Measurements from ENCODE around the gene AZIN2.
A peak's percentile ranks its signal among the peaks of the same experiment; 100 is the strongest.
"Not testable (repeated sequence)": the region's sequence is repeated elsewhere in the genome, so short reads cannot be mapped to it uniquely, and the experiment has no call there.

AZIN2 gene

DNA sequence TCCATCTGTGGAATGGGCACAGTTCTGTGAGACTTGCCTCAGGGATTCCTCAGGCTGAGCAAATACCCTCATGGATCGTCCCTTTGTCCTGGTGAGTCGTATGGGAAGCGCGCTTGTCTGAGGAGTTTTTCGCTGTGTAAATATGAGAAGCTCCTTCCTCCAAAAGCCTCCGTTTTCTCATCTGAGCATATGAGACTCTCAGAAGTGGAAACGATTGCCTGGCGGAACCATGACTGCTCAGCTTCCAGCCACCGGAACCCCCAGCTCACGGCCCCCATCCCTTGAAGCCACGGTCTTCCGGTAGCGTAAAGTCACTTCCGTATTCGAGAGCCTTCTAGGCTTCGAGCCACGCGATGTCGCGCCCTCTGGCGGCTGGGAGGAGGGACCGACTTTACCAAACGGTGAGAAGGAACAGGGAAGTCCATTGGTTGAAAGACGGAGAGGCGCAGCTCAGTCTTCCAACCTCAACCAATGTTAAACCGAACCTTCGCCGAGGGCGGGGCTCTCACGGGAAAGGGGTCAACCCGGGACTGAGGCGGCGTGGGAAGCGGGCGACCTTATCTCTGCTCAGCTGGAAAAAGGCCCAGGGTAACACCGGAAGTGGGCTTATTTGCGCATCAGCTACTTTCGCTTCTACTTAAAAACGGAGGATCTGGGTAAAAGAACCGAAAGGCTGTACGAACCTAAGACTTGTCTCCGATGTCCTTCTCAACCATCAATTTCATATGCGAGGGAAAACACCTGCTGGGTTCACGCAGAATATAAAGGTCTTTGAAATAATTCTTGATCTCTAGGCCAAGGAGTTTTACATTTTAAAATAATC, 46.3 kb downstream of the AZIN2 start:
- peak; percentile 95 for DNase-seq (ENCODE audit: low read depth)

DNA sequence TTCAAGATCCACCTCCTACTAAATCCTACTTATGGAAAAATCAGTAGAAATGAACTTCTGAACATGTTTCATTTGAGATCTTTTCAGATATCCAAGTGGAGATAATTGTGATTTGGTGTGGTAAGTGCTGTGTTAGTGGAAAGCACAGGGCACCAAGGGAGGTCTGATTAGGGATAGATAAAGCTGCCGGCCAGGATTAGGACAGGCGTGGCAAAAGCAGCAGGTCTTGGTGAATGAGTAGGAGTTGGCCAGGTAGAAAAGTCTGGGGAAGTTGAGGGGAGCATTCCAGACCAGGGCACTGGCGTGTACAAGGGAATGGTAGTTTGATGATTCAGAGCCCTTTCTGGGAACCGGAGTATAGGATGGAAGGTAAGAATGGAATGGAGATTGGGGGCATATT, 47.8 kb downstream of the AZIN2 start:
- DNase-seq (ENCODE audit: low read depth): no peak

GRCh38 chr1:33130297-33130696, 49.3 kb downstream of the AZIN2 start:
- DNase-seq (ENCODE audit: low read depth): no peak

- no peak for DNase-seq (ENCODE audit: low read depth)
Measured at GRCh38 chr1:33131191-33131590, 50.2 kb downstream of the AZIN2 start.

- no peak for DNase-seq (ENCODE audit: low read depth)
Measured at GRCh38 chr1:33132549-33132948, 51.6 kb downstream of the AZIN2 start.

GRCh38 chr1:33133478-33134105, 52.6 kb downstream of the AZIN2 start:
- no peak for DNase-seq (ENCODE audit: low read depth)

- not testable (repeated sequence) for DNase-seq (ENCODE audit: low read depth)
Measured at GRCh38 chr1:33136041-33136440, 55.1 kb downstream of the AZIN2 start.

DNA sequence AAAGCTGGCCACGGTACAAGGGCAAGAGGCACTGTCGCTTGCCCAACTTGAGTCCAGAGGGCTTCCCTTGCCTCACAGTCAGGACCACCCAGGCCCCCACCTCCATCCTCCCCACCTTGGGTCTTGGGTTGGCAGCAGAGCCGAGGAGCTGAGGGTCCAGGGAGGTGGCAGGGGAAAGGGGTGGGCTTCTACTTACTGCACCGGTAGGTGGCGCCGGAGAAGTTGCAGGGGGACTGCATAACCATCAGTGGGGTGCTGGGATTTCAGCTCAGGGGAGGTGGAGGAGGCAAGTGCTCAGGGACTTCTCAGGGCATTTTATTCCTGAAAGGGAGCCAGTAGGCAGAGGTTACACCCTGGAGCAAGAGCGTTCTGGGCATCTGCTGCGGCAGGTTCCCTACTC, 56.8 kb downstream of the AZIN2 start:
- DNase-seq (ENCODE audit: low read depth): peak; percentile 7

GRCh38 chr1:33140153-33141149, 59.5 kb downstream of the AZIN2 start:
- no peak for DNase-seq (ENCODE audit: low read depth)

GRCh38 chr1:33141216-33141615, 60.3 kb downstream of the AZIN2 start:
- DNase-seq (ENCODE audit: low read depth): no peak

DNA sequence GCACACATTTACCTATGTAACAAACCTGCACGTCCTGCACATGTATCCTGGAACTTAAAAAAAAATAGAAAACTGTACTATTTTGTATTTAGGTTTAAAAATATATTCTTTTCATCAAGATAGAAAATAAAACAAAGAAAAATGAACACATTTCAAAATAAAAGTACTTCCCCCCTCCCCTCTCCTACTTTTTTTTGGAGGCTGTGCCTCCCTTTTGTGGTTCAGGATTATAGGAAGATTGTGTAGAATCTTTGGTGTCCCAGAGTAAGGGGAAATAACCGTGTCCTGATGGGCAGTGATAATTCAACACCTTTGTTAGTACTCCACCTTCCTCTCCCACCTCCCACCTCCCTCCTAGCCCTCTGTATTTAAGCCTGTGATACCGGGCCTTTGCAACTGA, 60.8 kb downstream of the AZIN2 start:
- no peak for DNase-seq (ENCODE audit: low read depth)

GRCh38 chr1:33142483-33143064, 61.6 kb downstream of the AZIN2 start:
- DNase-seq (ENCODE audit: low read depth): no peak

DNA sequence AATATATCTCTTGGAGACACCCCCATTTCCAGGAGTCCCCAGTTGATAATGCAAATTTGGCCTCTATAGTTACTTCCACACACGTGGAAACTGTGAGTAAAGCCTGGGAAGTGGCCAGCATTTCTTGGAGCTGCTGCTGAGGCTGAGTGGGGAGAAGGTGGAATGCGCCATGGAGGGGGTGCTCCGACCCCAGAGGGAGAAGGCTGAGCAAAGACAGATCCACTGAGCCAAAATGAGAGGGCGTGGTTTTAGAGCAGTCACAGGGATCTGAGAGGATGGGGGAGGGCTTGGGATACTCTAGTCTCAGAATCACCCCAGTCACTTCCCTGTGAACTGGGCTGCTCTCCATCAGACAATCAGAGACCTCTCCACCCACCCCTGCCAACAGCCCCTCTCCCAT, 62.2 kb downstream of the AZIN2 start:
- no peak for DNase-seq (ENCODE audit: low read depth)

- DNase-seq (ENCODE audit: low read depth): no peak
Measured at GRCh38 chr1:33143698-33144097, 62.7 kb downstream of the AZIN2 start.

- DNase-seq (ENCODE audit: low read depth): no peak
Measured at GRCh38 chr1:33146003-33146402, 65.0 kb downstream of the AZIN2 start.

- DNase-seq (ENCODE audit: low read depth): no peak
Measured at GRCh38 chr1:33147275-33147996, 66.5 kb downstream of the AZIN2 start.

DNA sequence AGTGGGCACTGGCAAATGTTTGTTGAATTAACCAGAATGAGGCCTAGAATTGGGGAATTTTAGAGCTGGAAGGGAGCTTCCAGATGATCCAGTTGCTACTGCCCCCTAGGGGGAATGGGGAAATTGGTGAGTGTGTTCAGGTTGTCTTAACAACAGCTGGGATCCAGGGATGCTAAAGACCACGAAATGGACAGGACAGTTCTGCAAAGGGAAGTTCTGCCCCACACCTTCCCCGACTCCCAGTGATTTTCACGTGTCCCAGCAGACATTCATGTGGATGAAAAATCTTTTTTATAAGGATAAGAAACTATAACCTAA, 67.0 kb downstream of the AZIN2 start:
- no peak for DNase-seq (ENCODE audit: low read depth)

DNA sequence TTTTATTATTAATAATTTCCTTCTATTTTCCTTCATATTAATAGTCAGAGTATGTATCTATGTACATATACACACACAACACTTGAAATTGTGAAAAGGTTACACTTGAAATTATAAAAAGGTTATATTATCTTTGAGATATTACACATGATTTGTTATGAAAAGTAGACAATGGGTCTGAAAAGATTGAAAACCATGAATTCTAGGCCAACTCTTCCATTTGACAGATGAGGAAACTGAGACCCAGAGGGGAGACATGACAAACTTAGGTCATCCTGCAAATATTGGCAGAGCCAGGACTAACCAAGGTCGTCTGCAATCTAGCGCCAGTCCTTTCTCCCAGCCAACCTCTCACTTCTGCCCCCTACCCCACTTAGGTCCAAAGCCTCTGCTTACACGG, 67.7 kb downstream of the AZIN2 start:
- DNase-seq (ENCODE audit: low read depth): no peak

- no peak for DNase-seq (ENCODE audit: low read depth)
Measured at GRCh38 chr1:33149453-33150190, 68.7 kb downstream of the AZIN2 start.

DNA sequence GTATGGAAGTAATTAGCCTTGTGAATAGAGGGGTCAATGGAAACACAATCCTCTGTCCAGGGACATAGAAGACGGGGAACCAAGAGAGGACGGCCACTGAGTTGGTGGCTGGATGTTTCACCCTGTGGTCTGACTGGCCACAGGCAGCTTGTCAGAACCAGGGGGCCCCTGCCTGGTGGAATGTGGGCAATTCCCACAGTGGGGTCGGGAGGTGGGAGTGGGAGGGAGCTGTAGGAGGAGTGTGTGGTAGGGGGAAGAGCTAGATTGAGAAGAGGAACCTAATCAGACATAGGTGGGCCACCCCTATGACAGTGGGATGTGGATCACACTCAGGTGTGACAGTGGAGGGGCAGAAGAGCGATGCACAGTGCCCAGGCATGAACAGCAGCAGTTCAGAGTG, 69.6 kb downstream of the AZIN2 start:
- no peak for DNase-seq (ENCODE audit: low read depth)

DNA sequence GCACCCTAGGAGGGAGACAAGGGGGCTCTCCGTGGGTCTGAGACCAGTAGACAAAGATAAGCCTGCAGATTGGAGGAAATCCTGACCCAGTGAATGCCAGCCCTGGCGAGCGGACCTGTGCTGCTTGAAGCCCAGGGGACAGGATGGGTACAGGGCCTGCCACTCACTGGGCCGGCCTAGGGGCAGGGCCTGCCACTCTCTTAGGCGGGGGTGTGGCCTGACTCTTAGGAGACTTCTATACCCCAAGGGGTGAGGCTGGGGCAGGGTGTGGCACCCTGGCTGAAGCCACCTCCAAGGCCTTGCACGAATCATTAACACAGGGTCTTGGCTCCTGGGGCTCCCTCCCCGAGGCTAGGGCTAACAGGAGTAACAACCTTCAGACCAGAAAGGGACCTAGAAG, 70.2 kb downstream of the AZIN2 start:
- no peak for DNase-seq (ENCODE audit: low read depth)

All from stimulated activated CD8-positive, alpha-beta memory T cell treated with anti-CD3 and anti-CD28 coated beads, Interleukin-15, amount 100 ng/mL, for 1 hour (primary cell).